Heart left ventricle (tissue), 16 donors: ENCODE results near the gene THSD7B. TPM values are rescaled to one million over a fixed set of nuclear protein-coding genes. Genes with fewer than 3 reads are reported as not detected.

Experiments
- ATAC-seq, 4 donors: fragments of 200-7000 bp; cut with Tn5 transposase; one replicate each; pipeline ENCODE4 v1.9.1; 2020 to 2022; ENCODE audit warnings: moderate library complexity in 4 of 4, mild to moderate bottlenecking in 3 of 4, moderate number of reproducible peaks in 1 of 4
- DNase-seq, 5 donors: peaks; one replicate each; pipeline ENCODE4 v3.0.0-alpha.2; 2020
- H3K27ac ChIP-seq, 12 donors: fragments of 200-600 bp; sonication (generic) in 4 of 12; one replicate each; pipeline versions ENCODE4 v1.5.0 to v1.8.0; 2016 to 2022; ENCODE audit warnings: mild to moderate bottlenecking in 2 of 12
- H3K27me3 ChIP-seq, 9 donors: fragments of 200-600 bp; sonication (generic) in 2 of 9; one replicate each; pipeline versions ENCODE4 v1.5.1 to v1.8.0; 2016 to 2022; ENCODE audit warnings: mild to moderate bottlenecking in 3 of 9
- H3K36me3 ChIP-seq, 9 donors: fragments of 200-600 bp; sonication (generic) in 2 of 9; one replicate each; pipeline versions ENCODE4 v1.5.0 to v1.8.0; 2018 to 2022; ENCODE audit warnings: mild to moderate bottlenecking in 2 of 9
- H3K4me1 ChIP-seq, 12 donors: fragments of 200-600 bp; sonication (generic) in 4 of 12; one replicate each; pipeline versions ENCODE4 v1.5.0 to v1.8.0; 2016 to 2022; ENCODE audit warnings: mild to moderate bottlenecking in 3 of 12
- H3K4me3 ChIP-seq, 12 donors: fragments of 200-600 bp; sonication (generic) in 4 of 12; one replicate each; pipeline versions ENCODE4 v1.5.0 to v1.8.0; 2017 to 2022; ENCODE audit warnings: mild to moderate bottlenecking in 9 of 12, moderate library complexity in 4 of 12
- H3K9me3 ChIP-seq, 12 donors: fragments of 200-600 bp; sonication (generic) in 4 of 12; one replicate each; pipeline versions ENCODE4 v1.5.0 to v1.8.0; 2016 to 2022; ENCODE audit warnings: mild to moderate bottlenecking in 1 of 12
- CTCF ChIP-seq, 12 donors: fragments of 200-600 bp; sonication (generic) in 4 of 12; IDR thresholded peaks; one replicate each; pipeline versions ENCODE4 v1.5.0 to v1.8.0; 2018 to 2022; ENCODE audit warnings: antibody characterized with exemption in 12 of 12, mild to moderate bottlenecking in 5 of 12
- POLR2A ChIP-seq, 2 donors: fragments of 450-650 bp; IDR thresholded peaks; one replicate each; pipeline ENCODE4 v1.6.1; 2017; ENCODE audit warnings: antibody characterized with exemption in 2 of 2, mild to moderate bottlenecking in 2 of 2, moderate library complexity in 2 of 2
- WGBS, 4 donors: extraction: QIAGEN DNeasy Blood & Tissue Kit in 2 of 4; methylation state at CpG; one replicate each; pipeline versions ENCODE4 v1.1.5 to v1.1.7; 2013 to 2018; 5-methylcytosine and 5-hydroxymethylcytosine counted together
- intact Hi-C, 10 donors: fragments of 100-400 bp; cut with DNase I; formaldehyde crosslinking; loops; one replicate each; pipeline versions ENCODE4 v1.11.1 to v1.14.2; 2022
- polyA plus RNA-seq, 2 donors: library from polyadenylated mRNA; stranded (reverse); fragments of 200-250 nt; gene quantifications; one replicate each; pipeline ENCODE4 v1.2.3, GENCODE V29; 2013
- total RNA-seq, 9 donors: library from RNA; depleted of rRNA in 2 of 9; stranded (reverse); fragments of >200 nt in 2 of 9; fragmentation: NEBNext Ultra II Directional in 3 of 9; extraction: Animal tissue kit (Norgen Biotek cat#: 25700) in 3 of 9; gene quantifications; one replicate each; pipeline versions ENCODE4 v1.1.0 to v1.2.4, GENCODE V29; 2016 to 2023
- donor health status: ischemic (EF 13 %, LVEDD 7.1; RV severe dilation, severe dysfunction).
- donor health status: healthy with polysubstance abuse.
- donor health status: DM: no; HTN: yes; CAD: no.
- donor health status: DM: no; HTN: no; CAD: no.
- donor health status: ischemic (EF 25% LVEDD 6.9; RV normal size, moderate dysfunction).
- donor health status: ischemic (EF 25% LVEDD 5.7; RV mildly dilated, moderate dysfunction).
- donor health status: healthy.
- donor health status: DM: yes; HTN: yes; CAD: no.
- donor health status: ischemic (EF 35%, LVEDD 5.7; RV mildly dilated, moderate dysfunction).
- donor health status: nonischemic (EF 11% LVEDD 7.7; RV severe dilation, severe dysfunction).
- donor health status: DM: yes; HTN: yes; CAD: no.
- donor health status: PGD.
- donor health status: ischemic (EF 29% LVEDD 5.4; RV normal size, mild dysfunction).
- donor health status: nonischemic (EF 23%, LVEDD 6.1; RV moderate dilation, normal function).

Gene THSD7B
- total and polyA plus RNA-seq, 11 donors = 0.04 to 0.43 (median 0.17) TPM

GRCh38 chr2:137229834-137230233 lies 464.5 kb downstream of the THSD7B start:
- no peak for DNase-seq
- Histone ChIP-seq H3K9me3 (no peaks in the 10 kb centered on the region), H3K36me3 (no peaks in the 10 kb centered on the region), H3K27ac (no peak overlapping the region), H3K27me3 (no peaks in the 10 kb centered on the region), H3K4me1 (no peaks in the 10 kb centered on the region), H3K4me3 (no peak overlapping the region)
- no peak for ATAC-seq
- intact Hi-C loops = no loop called here
- TF ChIP-seq CTCF (IDR thresholded peaks at IDR 0.05) = no peak
- no peak for TF ChIP-seq POLR2A (IDR thresholded peaks at IDR 0.05)
- 82 to 89% (median 88%) methylated on average over 5 of the region's 5 CpGs for WGBS, 4 donors

- H3K27ac ChIP-seq = no peak overlapping the region
- TF ChIP-seq CTCF (IDR thresholded peaks at IDR 0.05) = no peak
- TF ChIP-seq POLR2A (IDR thresholded peaks at IDR 0.05) = no peak
- intact Hi-C loops = no loop called here
- H3K4me1 ChIP-seq = no peaks in the 10 kb centered on the region
- 61 to 81% (median 68%) methylated on average over 4 of the region's 4 CpGs for WGBS, 4 donors
- no peaks in the 10 kb centered on the region for H3K36me3 ChIP-seq
- no peaks in the 10 kb centered on the region for H3K27me3 ChIP-seq
- no peak overlapping the region for H3K4me3 ChIP-seq
- DNase-seq (no peak), ATAC-seq (no peak)
- no peaks in the 10 kb centered on the region for H3K9me3 ChIP-seq
Observed at GRCh38 chr2:137231628-137232027, 466.3 kb downstream of the THSD7B start.

- DNase-seq (no peak), ATAC-seq (no peak)
- no peaks in the 10 kb centered on the region for H3K4me1 ChIP-seq
- H3K27me3 ChIP-seq = no peaks in the 10 kb centered on the region
- H3K9me3 ChIP-seq = no peaks in the 10 kb centered on the region
- WGBS, 4 donors = 75 to 83% (median 83%) methylated on average over 2 of the region's 2 CpGs
- TF ChIP-seq POLR2A (IDR thresholded peaks at IDR 0.05) = no peak
- TF ChIP-seq CTCF (IDR thresholded peaks at IDR 0.05) = no peak
- H3K4me3 ChIP-seq = no peak overlapping the region
- H3K27ac ChIP-seq = no peak overlapping the region
- H3K36me3 ChIP-seq = no peaks in the 10 kb centered on the region
- intact Hi-C loops = no loop called here
Observed at GRCh38 chr2:137232076-137232475, 466.7 kb downstream of the THSD7B start.

- intact Hi-C loops = no loop called here
- WGBS, 4 donors = 77 to 85% (median 83%) methylated on average over 3 of the region's 3 CpGs
- Histone ChIP-seq H3K4me3 (no peak overlapping the region), H3K27me3 (no peaks in the 10 kb centered on the region), H3K36me3 (no peaks in the 10 kb centered on the region), H3K4me1 (peaks cover 0 to 3% (median 0%) of the 10 kb centered on the region in 12 donors), H3K9me3 (no peaks in the 10 kb centered on the region), H3K27ac (no peak overlapping the region)
- TF ChIP-seq POLR2A (IDR thresholded peaks at IDR 0.05) (no peak), CTCF (IDR thresholded peaks at IDR 0.05) (no peak)
- DNase-seq (no peak), ATAC-seq (no peak)
Observed at GRCh38 chr2:137233091-137233490, 467.7 kb downstream of the THSD7B start.
